GM18868 (cell line): ENCODE results near the gene PAX5.
A peak's percentile ranks its signal among the peaks of the same experiment; 100 is the strongest.
"Not testable (repeated sequence)": the region's sequence is repeated elsewhere in the genome, so short reads cannot be mapped to it uniquely, and the experiment has no call there.

Experiments
- ATAC-seq: cut with Tn5 transposase; IDR thresholded peaks from one replicate; pipeline ENCODE4 v1.9.1; 2021; ENCODE audit warnings: mild to moderate bottlenecking, moderate library complexity; ENCODE audit not compliant: unreplicated experiment

PAX5 gene

GRCh38 chr9:37033682-37034304, at the start of gene PAX5:
PAX5 (minus strand) TSS chr9:37034268; CDS start chr9:37034031, 237 bp downstream.
- ATAC-seq, result no peak

DNA sequence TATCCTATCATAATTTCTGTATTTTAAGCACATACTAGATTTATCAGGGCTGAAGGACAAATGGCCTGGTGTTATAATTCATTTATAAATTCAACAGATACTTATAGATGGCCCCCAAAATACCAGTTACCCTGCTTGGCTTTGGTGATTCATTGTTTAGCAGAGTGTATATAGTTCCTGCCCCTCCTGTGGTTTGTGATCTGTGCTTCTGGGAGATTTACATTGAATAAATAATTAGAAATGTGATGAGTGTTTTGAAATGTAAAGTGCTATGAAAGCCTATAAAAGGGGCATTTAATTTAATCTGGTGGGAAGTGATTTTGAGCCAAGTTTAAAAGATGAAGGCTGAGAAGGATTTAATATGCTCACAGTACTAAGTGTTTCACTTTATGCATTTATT, 49.6 kb upstream of the PAX5 start:
- no peak for ATAC-seq

DNA sequence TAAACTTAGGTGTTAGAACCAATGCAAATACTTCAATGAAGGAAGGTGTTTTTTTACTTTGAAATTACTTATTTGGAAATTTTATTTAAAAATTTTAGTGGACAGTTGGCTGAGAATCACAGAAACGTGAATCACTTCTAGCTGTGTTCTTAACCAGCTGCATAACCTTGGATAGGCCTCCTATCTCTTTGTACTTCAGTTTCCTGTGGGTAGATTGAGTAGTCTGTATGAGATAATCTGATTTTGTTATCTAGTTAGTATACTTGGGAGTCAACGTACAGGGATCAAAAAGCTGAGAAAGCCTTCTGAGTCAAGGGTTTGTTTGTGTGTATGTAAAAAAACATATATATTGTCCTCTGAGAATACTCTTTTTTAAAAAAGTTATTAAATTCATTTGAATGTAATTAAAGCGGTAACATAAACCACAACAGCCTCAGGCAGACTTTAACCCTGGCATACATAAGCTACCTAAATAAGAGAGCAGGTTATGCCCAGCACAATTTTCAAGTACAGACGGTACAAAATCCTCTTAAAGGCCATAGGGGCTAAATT, 48.2 kb upstream of the PAX5 start:
- ATAC-seq, result no peak

GRCh38 chr9:37081507-37081906, 47.4 kb upstream of the PAX5 start:
- not testable (repeated sequence) for ATAC-seq

DNA sequence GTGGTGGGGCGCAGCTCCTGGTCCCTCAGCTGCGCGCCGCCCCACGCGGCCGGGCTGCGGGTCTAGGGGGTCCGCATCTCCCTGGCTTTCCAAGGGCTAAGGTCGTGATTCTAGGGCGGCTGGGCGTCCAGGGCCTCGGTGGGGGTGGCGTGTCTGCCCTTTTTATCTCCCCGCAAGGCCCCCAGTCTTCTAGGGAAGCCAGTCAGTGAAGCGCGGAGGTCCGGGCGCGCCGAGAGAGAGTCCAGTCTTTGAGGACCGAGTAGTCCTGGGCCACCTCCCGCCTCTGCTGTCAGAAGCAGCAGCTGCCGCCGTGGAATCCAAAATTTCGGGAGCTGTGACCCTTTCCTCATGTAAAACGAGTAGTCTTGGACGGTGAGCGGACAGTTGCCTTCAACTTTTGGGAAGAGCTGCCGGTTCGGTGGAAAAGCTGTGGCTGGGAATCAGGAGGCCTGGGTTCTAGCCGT, 46.1 kb upstream of the PAX5 start:
- peak; percentile 2 for ATAC-seq

DNA sequence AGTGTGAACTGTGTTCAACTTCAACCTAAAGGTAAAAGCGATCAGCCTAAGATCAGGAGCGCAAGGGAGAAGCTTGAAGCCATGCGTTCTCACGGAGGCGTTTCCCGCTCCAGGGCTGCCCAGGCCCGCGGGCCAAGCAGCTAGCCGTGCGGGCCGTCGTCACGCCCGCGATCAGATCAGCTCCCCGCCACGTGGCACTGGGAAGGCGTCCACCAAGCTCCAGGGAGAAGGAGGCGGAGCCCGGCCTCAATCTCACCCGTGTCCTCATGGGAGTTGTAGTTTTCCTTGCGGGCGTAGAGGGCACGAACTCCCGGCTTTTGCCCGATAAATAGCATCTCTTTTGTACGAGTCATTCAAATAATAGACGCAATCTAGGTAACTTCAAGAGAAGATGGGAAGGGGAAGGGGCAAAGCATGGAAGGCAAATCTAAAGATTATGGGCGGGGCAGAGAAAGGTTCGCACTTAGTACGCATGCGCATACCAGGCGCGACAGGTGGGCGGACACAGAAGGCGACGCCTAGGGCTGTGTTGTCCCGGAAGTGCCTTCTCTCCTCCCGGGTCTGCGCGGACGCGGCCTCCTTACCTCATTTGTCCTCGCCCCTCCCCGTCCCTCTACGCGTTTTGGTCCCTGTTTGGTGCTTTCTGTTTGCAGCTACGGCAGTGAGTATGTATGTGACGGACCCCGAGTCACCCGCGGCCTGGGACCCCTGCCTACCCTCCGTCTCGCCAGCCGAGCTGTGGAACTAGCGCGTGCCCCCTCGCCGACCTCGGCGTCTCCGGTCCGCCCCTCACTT, 45.5 kb upstream of the PAX5 start:
- peak; percentile 87 for ATAC-seq

DNA sequence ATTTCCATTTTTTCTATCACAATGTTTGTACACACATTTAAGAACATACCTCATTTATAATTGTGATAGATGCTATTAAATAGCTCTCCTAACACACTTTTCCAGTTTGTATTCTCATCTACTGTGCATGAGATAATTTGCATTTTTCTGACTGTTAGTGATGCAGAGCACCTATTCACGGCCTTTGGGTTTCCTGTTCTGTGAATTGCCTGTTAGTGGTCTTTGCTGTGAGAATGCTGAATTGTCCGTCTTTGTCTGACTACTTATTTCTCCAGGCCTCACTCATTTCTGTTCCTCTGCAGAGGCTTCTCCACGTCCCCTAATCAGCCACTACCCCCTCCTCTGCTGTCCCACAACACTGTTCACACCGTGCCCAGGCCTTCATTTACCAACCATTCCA, 40.7 kb upstream of the PAX5 start:
- ATAC-seq, result peak; percentile 41

DNA sequence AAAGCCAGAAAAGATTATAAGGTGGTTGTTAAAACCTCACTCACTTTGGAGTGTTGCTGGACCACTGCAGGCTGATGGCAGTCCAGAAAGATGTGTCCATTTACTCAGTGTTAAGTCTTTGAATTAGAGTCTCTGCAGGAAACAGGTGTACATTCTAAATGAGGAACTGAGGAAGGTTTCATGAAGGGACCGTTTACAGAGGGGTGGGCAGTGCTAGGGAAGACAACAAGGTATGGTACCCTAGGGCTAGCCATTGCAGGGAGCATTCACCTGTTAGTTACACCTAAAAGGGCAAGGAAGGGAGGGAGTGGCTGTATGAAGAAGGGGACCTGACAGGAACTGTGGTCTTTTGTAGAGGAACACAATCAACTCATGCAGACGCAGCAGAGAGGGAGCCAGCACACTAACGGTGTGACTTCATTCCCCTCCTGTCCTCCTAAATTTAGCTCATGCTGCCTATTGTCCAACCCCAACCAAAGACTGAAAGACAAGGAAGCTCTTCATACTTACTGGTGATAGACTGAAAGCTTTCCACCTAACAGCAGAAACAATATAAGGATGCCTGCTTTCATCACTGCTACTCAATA, 32.2 kb upstream of the PAX5 start:
- peak; percentile 79 for ATAC-seq

GRCh38 chr9:37062336-37062735, 28.3 kb upstream of the PAX5 start:
- ATAC-seq, result no peak

- no peak for ATAC-seq
Observed at GRCh38 chr9:37061768-37062167, 27.7 kb upstream of the PAX5 start.

- ATAC-seq, result no peak
Observed at GRCh38 chr9:37060833-37061232, 26.8 kb upstream of the PAX5 start.

- no peak for ATAC-seq
Observed at GRCh38 chr9:37056046-37056920, 22.2 kb upstream of the PAX5 start.

DNA sequence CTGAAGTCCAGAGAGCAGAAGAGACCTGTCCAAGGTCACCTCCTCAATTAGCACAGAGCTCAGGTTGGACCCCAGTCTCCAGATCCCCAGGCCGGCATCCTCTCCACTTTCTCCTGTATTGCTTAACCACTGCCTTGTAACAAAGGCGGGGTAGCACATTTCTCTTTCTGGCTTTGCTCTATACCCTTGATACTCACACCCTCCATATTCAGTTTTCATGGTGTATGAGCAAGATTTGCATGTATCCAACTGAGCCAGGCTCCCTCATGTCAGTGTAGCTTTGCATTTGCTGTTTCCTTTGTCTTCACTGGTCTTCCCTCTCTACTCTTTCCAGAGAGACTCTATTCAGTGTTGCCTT, 20.3 kb upstream of the PAX5 start:
- not testable (repeated sequence) for ATAC-seq

DNA sequence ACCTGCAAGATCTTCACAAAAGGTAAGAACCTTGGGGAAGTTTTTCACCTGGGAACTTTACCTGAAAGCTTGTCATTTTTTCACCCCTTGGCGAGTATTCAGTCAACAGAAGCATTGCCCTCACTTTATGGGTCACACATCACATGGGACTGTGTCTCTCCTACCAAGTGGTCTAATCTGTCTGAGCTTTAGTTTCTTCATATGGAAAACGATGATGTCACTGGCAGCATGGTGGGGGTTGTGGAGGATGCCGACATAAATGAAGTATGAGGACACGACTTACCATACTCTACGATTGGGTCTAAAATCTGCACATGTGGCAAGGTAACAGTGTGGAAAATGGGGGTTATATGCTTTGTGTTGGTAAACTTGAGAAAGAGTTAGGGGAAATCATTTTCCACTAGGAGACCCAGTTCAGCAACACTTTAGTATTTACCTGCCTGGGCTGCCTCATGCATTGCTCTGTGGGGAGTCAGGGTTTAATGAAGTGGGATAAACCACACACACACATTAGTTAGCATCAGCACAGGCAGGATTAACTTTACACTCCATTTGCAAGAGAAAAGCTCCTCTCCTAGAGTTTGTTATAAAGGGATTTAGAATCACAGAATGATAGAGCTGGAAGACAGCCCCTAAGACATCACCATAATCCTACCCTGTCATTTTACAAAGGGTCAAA, 19.8 kb upstream of the PAX5 start:
- ATAC-seq, result no peak

- ATAC-seq, result no peak
Observed at GRCh38 chr9:37046683-37047082, 12.6 kb upstream of the PAX5 start.

DNA sequence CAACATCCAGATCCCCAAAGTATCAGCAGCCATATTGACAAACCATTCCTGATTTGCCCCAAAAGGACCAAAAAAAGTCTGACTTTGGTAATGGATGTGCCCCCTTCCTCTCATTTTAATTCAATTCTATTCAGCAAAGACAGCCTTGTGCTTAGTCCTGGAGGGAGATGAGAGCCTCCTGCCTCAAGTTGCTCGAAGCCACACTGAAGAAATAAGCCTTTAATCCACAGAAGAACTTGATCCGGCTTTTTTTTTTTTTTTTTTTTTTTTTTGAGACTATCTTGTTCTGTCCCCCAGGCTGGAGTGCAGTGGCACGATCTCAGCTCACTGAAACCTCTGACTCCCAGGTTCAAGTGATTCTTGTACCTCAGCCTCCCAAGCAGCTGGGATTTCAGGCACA, 8.4 kb upstream of the PAX5 start:
- no peak for ATAC-seq

GRCh38 chr9:37040508-37041127, 6.5 kb upstream of the PAX5 start:
- ATAC-seq, result no peak

- ATAC-seq, result no peak
Observed at GRCh38 chr9:37038943-37039464, 4.9 kb upstream of the PAX5 start.

DNA sequence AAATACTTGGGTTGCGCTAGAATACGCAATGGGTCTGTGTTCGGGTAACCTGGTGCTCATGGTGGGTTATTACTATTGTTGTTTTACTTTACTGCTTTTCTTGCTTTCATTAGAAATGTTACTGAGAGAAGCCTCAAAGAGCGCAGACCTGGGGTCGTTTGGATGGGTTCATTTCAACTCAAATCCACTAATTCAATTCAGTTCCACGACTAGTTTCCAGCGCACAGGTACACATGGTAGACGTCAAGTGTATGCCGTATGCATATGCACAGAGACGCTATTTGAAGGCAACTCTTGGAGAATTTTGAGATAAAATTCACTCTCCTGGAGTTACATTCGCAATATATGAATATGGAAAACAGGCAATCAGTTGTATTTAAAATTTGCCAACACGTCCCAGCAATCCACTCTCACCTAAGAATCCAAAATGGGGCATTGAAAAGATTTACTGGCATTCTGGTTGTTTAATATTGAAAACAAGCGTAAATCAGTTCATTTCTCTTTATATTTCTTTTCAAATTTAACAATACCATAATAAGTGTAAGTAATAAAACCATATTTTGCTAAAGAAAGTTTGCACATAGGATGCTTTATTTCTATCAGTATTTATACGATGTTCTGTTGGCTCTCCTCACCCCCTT, 4.4 kb upstream of the PAX5 start:
- no peak for ATAC-seq
